Measurements from ENCODE around the gene ZNF362. TPM values are rescaled to one million over a fixed set of nuclear protein-coding genes. Genes with fewer than 3 reads are reported as not detected.

ZNF362 gene, protein sequence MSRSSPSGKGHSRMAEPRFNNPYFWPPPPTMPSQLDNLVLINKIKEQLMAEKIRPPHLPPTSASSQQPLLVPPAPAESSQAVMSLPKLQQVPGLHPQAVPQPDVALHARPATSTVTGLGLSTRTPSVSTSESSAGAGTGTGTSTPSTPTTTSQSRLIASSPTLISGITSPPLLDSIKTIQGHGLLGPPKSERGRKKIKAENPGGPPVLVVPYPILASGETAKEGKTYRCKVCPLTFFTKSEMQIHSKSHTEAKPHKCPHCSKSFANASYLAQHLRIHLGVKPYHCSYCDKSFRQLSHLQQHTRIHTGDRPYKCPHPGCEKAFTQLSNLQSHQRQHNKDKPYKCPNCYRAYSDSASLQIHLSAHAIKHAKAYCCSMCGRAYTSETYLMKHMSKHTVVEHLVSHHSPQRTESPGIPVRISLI
- 15.3 and 15.7 TPM in 2 replicates for total RNA-seq

GRCh38 chr1:33256471-33257206 is at the start of gene ZNF362:
Gene ZNF362 (plus strand): TSS chr1:33256492. CDS start chr1:33270575, 14,083 bp downstream.

DNA sequence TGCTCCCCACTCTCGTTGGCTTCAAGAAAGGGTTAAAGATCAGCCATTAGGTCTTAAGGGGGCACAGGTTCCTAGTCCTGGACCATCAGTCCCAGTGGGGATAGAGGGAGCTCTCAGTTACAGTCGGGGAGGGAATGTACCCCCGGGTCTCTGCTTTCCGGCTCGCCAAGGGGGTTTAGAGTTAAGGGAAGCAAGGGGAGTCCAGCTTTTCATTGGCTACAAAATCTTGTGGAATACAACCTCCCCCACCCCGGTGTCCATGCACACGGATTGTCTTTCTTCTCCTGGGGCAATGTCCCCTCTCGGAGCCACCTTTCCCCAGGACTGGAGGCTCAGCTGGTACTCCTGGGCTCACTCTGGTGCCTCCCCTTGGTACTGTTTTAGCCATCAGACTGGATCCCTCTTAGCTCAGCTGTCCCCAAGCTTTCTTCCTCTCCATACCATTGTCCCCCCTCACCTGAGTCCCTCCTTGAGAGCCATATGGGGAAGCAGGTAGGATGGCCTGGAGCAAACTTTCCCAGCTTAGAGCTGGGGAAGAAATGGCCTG is 64.4 kb downstream of the ZNF362 start, which contains the start of gene A3GALT2:
TSS of gene A3GALT2 (minus strand) at position 480 of the 547 bp plus-strand sequence. CDS start at position 480, 0 bp downstream.

Small RNA genes lying within 50 kb of the gene (small RNA-seq; reads per million reads assigned to genes)
- not detected for gene RN7SKP16

Other genes with a start within 250 kb of the ZNF362 start
- gene AK2, start 219.6 kb upstream of the ZNF362 start, total RNA-seq = 118 TPM in 2 replicates
- 6.7 and 14.0 TPM in 2 replicates for gene AZIN2, start 175.3 kb upstream of the ZNF362 start, total RNA-seq
- gene TRIM62, start 74.4 kb upstream of the ZNF362 start, total RNA-seq = 5.2 and 7.3 TPM in 2 replicates
- not detected in 2 replicates for gene A3GALT2, start 64.6 kb downstream of the ZNF362 start, total RNA-seq
- gene PHC2, start 174.6 kb downstream of the ZNF362 start, total RNA-seq = 105 and 127 TPM in 2 replicates
- gene ZSCAN20, start 216.2 kb downstream of the ZNF362 start, total RNA-seq = 8.6 and 11.3 TPM in 2 replicates